ENCODE data around the gene LAMB1.

GRCh38 chr7:108015740-108016139 is 12.8 kb upstream of the LAMB1 start:
- no peak for TF ChIP-seq POLR2A (IDR thresholded peaks at IDR 0.05)
- TF ChIP-seq, protein P1, sequence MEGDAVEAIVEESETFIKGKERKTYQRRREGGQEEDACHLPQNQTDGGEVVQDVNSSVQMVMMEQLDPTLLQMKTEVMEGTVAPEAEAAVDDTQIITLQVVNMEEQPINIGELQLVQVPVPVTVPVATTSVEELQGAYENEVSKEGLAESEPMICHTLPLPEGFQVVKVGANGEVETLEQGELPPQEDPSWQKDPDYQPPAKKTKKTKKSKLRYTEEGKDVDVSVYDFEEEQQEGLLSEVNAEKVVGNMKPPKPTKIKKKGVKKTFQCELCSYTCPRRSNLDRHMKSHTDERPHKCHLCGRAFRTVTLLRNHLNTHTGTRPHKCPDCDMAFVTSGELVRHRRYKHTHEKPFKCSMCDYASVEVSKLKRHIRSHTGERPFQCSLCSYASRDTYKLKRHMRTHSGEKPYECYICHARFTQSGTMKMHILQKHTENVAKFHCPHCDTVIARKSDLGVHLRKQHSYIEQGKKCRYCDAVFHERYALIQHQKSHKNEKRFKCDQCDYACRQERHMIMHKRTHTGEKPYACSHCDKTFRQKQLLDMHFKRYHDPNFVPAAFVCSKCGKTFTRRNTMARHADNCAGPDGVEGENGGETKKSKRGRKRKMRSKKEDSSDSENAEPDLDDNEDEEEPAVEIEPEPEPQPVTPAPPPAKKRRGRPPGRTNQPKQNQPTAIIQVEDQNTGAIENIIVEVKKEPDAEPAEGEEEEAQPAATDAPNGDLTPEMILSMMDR (IDR thresholded peaks at IDR 0.05), result no peak
